Astrocyte of the cerebellum (primary cell): ENCODE results near the gene PDLIM1.
A peak's percentile ranks its signal among the peaks of the same experiment; 100 is the strongest.

Experiments
- DNase-seq: peaks from one replicate; pipeline ENCODE4 v3.0.0-alpha.2; 2011; ENCODE audit warnings: low read depth
- H3K4me3 ChIP-seq: 2 replicates; pipeline ENCODE4 v1.5.1; 2011; ENCODE audit warnings: mild to moderate bottlenecking, low read depth, low read length, moderate library complexity
- in situ Hi-C: cut with HindIII; loops from 2 replicates; pipeline ENCODE4 v1.10.0; 2017; ENCODE audit warnings: low sequenced_read_pairs
- TF ChIP-seq, protein P1 (sequence below): IDR thresholded peaks from 2 replicates; pipeline ENCODE4 v1.5.1; 2012; ENCODE audit warnings: low read length, low read depth, moderate library complexity, mild to moderate bottlenecking; ENCODE audit errors: missing control alignments

PDLIM1 gene

DNA sequence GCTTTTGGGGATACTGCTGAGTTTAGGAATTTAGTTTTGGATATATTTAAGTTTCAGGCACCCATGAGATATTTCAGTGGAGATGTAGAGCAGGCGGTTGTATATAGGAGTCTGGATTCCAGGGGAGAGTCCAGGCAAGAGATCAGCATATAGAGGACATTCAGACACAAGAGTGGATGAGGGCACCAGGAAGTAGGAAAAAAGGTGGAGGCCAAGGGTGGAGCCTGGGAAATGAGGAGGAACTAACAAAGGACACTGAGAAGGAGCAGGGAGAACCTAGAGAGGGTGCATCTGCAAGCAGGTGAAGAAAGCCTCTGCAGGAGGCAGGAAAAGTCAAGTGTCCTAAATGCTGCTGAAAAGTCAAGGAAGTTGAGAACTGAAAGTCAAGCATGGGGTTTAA, 13.1 kb upstream of the PDLIM1 start:
- TF ChIP-seq, protein P1, sequence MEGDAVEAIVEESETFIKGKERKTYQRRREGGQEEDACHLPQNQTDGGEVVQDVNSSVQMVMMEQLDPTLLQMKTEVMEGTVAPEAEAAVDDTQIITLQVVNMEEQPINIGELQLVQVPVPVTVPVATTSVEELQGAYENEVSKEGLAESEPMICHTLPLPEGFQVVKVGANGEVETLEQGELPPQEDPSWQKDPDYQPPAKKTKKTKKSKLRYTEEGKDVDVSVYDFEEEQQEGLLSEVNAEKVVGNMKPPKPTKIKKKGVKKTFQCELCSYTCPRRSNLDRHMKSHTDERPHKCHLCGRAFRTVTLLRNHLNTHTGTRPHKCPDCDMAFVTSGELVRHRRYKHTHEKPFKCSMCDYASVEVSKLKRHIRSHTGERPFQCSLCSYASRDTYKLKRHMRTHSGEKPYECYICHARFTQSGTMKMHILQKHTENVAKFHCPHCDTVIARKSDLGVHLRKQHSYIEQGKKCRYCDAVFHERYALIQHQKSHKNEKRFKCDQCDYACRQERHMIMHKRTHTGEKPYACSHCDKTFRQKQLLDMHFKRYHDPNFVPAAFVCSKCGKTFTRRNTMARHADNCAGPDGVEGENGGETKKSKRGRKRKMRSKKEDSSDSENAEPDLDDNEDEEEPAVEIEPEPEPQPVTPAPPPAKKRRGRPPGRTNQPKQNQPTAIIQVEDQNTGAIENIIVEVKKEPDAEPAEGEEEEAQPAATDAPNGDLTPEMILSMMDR, result no peak
- in situ Hi-C loops, result no loop called here
- no peak overlapping the region for H3K4me3 ChIP-seq
- DNase-seq, result no peak

DNA sequence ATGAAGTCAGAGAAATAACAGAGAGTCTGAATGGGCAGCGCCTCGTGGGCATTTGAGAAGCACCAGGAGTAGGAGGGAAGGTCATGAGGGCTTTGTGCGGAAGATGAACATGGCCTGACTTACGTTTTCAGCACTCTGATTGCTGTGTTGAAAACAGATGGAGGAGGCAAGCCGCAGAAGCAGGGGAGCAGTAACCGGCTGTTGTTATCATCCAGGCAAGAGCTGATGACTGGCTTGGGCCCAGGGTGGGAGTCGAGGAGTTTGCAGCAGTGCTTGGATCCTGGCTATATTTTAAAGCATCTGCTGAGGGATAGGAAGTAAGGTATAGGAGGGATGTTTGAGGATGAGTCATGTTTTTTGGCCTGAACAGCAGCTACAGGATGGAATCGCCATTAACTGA, 12.7 kb upstream of the PDLIM1 start:
- in situ Hi-C loops, result no loop called here
- TF ChIP-seq, protein P1, result no peak
- no peak overlapping the region for H3K4me3 ChIP-seq
- no peak for DNase-seq

DNA sequence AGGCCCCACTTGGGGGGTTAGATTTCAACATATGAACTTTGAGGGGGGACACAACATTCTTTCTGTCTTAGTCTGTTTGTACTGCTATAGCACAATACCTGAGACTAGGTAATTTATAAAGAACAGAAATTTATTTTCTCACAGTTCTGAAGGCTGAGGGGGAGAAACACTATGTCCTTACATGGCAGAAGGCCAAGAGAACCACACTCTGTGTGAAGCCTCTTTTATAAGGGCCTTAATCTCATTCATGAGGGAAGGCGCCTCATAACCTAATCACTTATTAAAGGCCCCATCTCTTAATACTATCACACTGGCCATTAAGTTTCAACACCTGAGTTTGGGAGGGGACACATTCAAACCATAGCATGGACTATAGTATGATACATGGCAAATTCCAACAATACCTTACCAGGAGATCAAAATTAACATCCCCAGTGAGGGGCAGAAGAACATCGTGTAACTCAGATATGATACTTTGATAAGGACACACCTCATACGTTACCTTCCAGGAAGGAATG, 9.3 kb upstream of the PDLIM1 start:
- DNase-seq, result no peak
- in situ Hi-C loops, result no loop called here
- TF ChIP-seq, protein P1, result no peak
- no peak overlapping the region for H3K4me3 ChIP-seq

DNA sequence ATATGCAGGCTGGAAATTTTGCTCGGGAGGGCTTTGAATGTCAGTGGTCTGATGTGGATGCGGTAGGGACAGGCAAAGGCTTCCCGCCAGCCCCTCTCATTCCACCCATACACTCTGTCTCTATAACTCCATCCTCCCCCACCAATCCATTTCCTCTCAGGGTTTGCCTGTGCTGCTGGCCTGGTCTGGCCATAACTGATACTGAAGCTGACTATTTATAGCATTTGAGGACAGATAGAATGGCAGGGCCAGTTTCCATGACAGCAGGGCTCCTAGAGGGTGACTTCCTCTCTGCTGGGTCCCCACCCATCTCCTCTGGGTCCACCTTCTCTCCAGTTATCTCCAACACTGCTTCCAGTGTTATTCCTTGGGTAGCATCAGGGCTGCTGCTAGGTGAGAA, 6.6 kb upstream of the PDLIM1 start:
- no peak for DNase-seq
- in situ Hi-C loops, result no loop called here
- TF ChIP-seq, protein P1, result no peak
- H3K4me3 ChIP-seq, result no peak overlapping the region

DNA sequence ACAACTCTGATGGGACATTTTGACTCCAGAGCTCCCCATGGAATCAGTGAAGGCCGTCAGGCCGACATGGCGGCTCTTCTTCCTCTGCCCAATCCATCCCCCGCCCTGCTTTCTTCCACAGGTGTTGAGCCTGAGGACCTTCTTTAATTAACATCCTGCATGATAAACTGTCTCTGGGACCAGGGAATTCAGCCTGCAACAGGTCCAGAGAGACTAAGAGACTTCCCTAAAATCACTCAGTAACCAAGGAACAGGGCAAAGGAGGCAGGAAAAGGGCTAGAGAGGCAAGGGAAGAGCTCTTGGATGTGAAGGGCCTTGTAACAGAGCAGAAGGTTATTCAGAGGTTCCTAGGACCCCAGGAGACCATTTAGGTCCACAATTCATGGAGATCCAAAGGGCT, 6.0 kb upstream of the PDLIM1 start:
- in situ Hi-C loops, result no loop called here

DNA sequence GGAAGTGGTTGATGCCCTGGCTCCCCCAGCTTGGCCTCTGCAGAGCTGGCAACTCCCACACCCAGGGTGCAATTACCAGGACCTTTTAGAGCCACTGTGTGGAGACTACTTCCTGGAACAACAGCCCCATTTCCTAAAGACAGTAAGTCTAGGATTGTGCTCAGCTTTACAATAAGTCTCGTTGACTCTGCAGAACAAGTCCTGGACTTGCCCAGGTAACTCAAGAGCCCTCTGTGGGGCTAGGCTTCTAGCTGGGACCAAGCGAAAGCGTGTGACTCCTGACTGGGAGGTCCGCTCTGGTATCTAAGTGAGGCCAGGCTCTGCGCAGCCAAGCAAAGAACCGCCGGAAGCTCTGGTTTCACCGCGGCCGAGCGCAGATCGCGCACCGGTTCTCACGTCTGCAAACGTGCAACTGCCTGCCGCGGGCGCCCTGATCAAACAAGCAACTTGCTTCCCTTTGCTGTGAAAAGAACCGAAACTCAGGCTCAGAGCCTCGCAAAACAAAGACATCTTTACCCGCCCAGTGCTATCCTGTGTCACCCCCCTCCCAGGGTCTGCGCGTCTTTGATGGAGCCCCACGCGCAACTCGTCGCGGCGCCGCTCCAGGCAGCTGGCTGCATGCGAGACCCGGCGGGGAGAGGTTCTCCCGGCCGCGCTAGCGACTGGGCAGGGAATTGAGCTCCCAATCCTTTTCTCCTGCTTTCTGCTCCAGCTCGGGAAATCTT, 4.4 kb upstream of the PDLIM1 start:
- peak overlapping the region; percentile 23 for H3K4me3 ChIP-seq
- in situ Hi-C loops, result no loop called here
- TF ChIP-seq, protein P1, result no peak
- DNase-seq, result no peak

More for the DNA sequence above, 6.0 kb upstream of the PDLIM1 start:
- no peak overlapping the region for H3K4me3 ChIP-seq
- TF ChIP-seq, protein P1, result no peak
- DNase-seq, result no peak
